GM18502 (cell line): ENCODE data around the gene METRN.
"Not testable (repeated sequence)": the region's sequence is repeated elsewhere in the genome, so short reads cannot be mapped to it uniquely, and the experiment has no call there.

ENCODE experiments used
- ATAC-seq: cut with Tn5 transposase; IDR thresholded peaks from one replicate; pipeline ENCODE4 v1.9.1; 2021; ENCODE audit warnings: mild to moderate bottlenecking; ENCODE audit not compliant: unreplicated experiment, poor library complexity

The METRN gene

GRCh38 chr16:733382-734207 is 18.7 kb downstream of the METRN start:
- ATAC-seq = no peak

GRCh38 chr16:734208-734980 is 19.5 kb downstream of the METRN start:
- ATAC-seq = no peak

GRCh38 chr16:734981-735881 is 20.3 kb downstream of the METRN start:
- ATAC-seq = no peak

GRCh38 chr16:735982-736453 is 21.1 kb downstream of the METRN start:
- ATAC-seq = peak; percentile 54

GRCh38 chr16:736936-737481 is 22.1 kb downstream of the METRN start:
- no peak for ATAC-seq

- ATAC-seq = no peak
Observed at GRCh38 chr16:739560-740458, 24.9 kb downstream of the METRN start.

GRCh38 chr16:740459-740763 is 25.5 kb downstream of the METRN start:
- no peak for ATAC-seq

GRCh38 chr16:740764-741505 is 26.0 kb downstream of the METRN start, which contains the start of gene CIAO3:
Gene CIAO3, minus strand, starts transcription at chr16:740997. Its CDS starts 12 bp downstream, at chr16:740985.
- peak; percentile 62 for ATAC-seq

GRCh38 chr16:741986-742629 is 27.2 kb downstream of the METRN start:
- ATAC-seq = no peak

- not testable (repeated sequence) for ATAC-seq
Observed at GRCh38 chr16:742894-743293, 28.0 kb downstream of the METRN start.

- no peak for ATAC-seq
Observed at GRCh38 chr16:743794-744500, 29.0 kb downstream of the METRN start.

- no peak for ATAC-seq
Observed at GRCh38 chr16:745739-746138, 30.8 kb downstream of the METRN start.

GRCh38 chr16:746637-747036 is 31.7 kb downstream of the METRN start:
- ATAC-seq = no peak

GRCh38 chr16:747978-748746 is 33.2 kb downstream of the METRN start:
- no peak for ATAC-seq

- ATAC-seq = no peak
Observed at GRCh38 chr16:749010-749409, 34.1 kb downstream of the METRN start.

GRCh38 chr16:750485-750884 is 35.6 kb downstream of the METRN start:
- ATAC-seq = no peak
